Occipital lobe (tissue), 2 donors: Measurements from ENCODE around the gene CHAF1B. TPM values are rescaled to one million over a fixed set of nuclear protein-coding genes. Genes with fewer than 3 reads are reported as not detected.

Experiments used
- DNase-seq: peaks from one replicate; lab custom pipeline; 2025; lab: John Stamatoyannopoulos, UW
- total RNA-seq: library from RNA; depleted of rRNA; stranded (reverse); fragments of >200 nt; gene quantifications from one replicate; pipeline ENCODE4 v1.2.3, GENCODE V29; 2014

CHAF1B gene
- total RNA-seq, 1 donor from 2014 or later = 1.6 TPM

GRCh38 chr21:36427502-36427901 lies 42.3 kb downstream of the CHAF1B start:
- no peak for DNase-seq

GRCh38 chr21:36428761-36429432 lies 43.7 kb downstream of the CHAF1B start:
- DNase-seq = no peak

GRCh38 chr21:36429947-36430546 lies 44.9 kb downstream of the CHAF1B start:
- DNase-seq = no peak

GRCh38 chr21:36430841-36431240 lies 45.6 kb downstream of the CHAF1B start:
- no peak for DNase-seq

GRCh38 chr21:36431252-36431651 lies 46.1 kb downstream of the CHAF1B start:
- no peak for DNase-seq

GRCh38 chr21:36433059-36433709 lies 48.0 kb downstream of the CHAF1B start:
- no peak for DNase-seq

- no peak for DNase-seq
These were observed 49.0 kb downstream of the CHAF1B start for GRCh38 chr21:36434144-36434543.

- no peak for DNase-seq
These were observed 51.9 kb downstream of the CHAF1B start for GRCh38 chr21:36436829-36437744.

- no peak for DNase-seq
These were observed 52.5 kb downstream of the CHAF1B start for GRCh38 chr21:36437745-36438128.

- DNase-seq = no peak
These were observed 56.5 kb downstream of the CHAF1B start for GRCh38 chr21:36441715-36442114.

- no peak for DNase-seq
These were observed 61.1 kb downstream of the CHAF1B start for GRCh38 chr21:36446301-36446700.

GRCh38 chr21:36450511-36450910 lies 65.3 kb downstream of the CHAF1B start:
- DNase-seq = no peak

GRCh38 chr21:36451506-36451905 lies 66.3 kb downstream of the CHAF1B start:
- no peak for DNase-seq

- no peak for DNase-seq
These were observed 67.2 kb downstream of the CHAF1B start for GRCh38 chr21:36452281-36452825.

GRCh38 chr21:36454093-36454531 lies 68.9 kb downstream of the CHAF1B start:
- DNase-seq = no peak

- no peak for DNase-seq
These were observed 69.5 kb downstream of the CHAF1B start for GRCh38 chr21:36454706-36455105.

GRCh38 chr21:36456729-36457414 lies 71.7 kb downstream of the CHAF1B start:
- no peak for DNase-seq

- DNase-seq = no peak
These were observed 73.9 kb downstream of the CHAF1B start for GRCh38 chr21:36459098-36459497.

- no peak for DNase-seq
These were observed 75.7 kb downstream of the CHAF1B start for GRCh38 chr21:36460866-36461265.

GRCh38 chr21:36461277-36461917 lies 76.2 kb downstream of the CHAF1B start:
- DNase-seq = no peak
